ENCODE measurements around the gene NLGN4Y. TPM values are rescaled to one million over a fixed set of nuclear protein-coding genes. Genes with fewer than 3 reads are reported as not detected.

The NLGN4Y gene
- total and polyA plus RNA-seq, 4 donors: 2.9 to 5.3 TPM; not detected in 2

DNA sequence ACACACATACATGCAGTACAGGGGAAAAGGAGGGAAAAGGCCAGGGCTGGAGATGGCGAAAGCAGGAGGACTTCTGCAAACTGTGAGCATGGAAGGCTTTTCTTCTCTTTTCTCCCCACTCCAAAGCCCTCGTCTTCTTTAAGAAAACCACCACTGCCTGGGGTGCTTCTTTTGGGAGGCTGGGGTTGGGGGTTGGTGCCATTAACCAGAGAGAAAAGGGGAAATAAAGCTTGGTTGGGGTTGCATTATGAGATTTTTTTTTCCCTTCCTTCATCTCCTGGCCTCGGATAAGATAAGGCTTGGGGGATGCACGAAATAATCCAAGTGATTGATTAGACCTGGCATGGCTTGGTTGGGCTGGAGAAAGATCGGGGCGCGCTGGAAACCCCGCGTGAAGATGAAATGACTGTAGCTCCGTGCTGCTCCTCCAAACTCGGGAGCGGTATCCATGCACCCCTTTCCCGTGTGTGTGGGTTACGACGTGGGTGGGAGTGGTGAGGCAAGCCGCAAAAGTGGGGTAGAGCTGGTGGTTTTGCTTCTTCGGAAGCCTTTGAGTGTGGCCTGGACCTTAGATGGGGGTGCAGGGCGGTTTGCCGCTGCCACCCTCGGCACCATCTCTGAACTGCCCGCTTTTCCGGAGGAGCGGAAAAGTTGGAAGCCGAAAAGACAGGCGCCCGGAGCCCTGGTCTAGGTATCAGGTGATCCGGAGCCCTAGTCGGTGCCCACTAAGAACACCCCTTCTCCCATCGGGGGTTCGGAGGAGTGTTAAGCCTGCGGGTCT is 648 bp upstream of the NLGN4Y start:
- H3K27ac ChIP-seq (ENCODE audit: low read depth in 1 of 2, low read length in 2 of 2): no peak overlapping the region
- no peaks in the 10 kb centered on the region for H3K36me3 ChIP-seq (ENCODE audit: control insufficient read depth in 4 of 4, insufficient read depth in 3 of 4, low read depth in 1 of 4, low read length in 3 of 4)
- H3K9me3 ChIP-seq (ENCODE audit: control insufficient read depth in 4 of 4, low read length in 3 of 4): no peaks in the 10 kb centered on the region
- peaks cover 0 to 2% (median 0%) of the 10 kb centered on the region in 4 donors for H3K4me1 ChIP-seq (ENCODE audit: control insufficient read depth in 4 of 4, insufficient read depth in 4 of 4, low read length in 3 of 4)
- peak overlapping the region in 2 of 3 donors; percentile 36 to 55 for H3K4me3 ChIP-seq (ENCODE audit: low read depth in 1 of 3, low read length in 3 of 3)
- 5% methylated on average over 31 of the region's 31 CpGs for WGBS
- no peak for DNase-seq (ENCODE audit: low spot score)
- H3K9ac ChIP-seq (ENCODE audit: low read depth in 1 of 2, low read length in 2 of 2): no peak overlapping the region
- TF ChIP-seq, protein P1, sequence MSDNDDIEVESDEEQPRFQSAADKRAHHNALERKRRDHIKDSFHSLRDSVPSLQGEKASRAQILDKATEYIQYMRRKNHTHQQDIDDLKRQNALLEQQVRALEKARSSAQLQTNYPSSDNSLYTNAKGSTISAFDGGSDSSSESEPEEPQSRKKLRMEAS (IDR thresholded peaks at IDR 0.05): no peak
- TF ChIP-seq FOXA1 (IDR thresholded peaks at IDR 0.05): no peak
- no peak for TF ChIP-seq SP1 (IDR thresholded peaks at IDR 0.05)
- no peak for TF ChIP-seq CTCF (IDR thresholded peaks at IDR 0.05; ENCODE audit: low read depth, low read length, missing input control)
- TF ChIP-seq ZBTB33 (IDR thresholded peaks at IDR 0.05): no peak
- no peak for TF ChIP-seq JUND (IDR thresholded peaks at IDR 0.05)
- TF ChIP-seq TAF1 (conservative IDR thresholded peaks at IDR 0.05): no peak
- no peak for TF ChIP-seq YY1 (IDR thresholded peaks at IDR 0.05)
- no peak for TF ChIP-seq NR2F2 (IDR thresholded peaks at IDR 0.05)
- TF ChIP-seq RXRA (IDR thresholded peaks at IDR 0.05): no peak
- no peak for TF ChIP-seq HNF4G (IDR thresholded peaks at IDR 0.05)
- TF ChIP-seq FOXA2 (IDR thresholded peaks at IDR 0.05): no peak
- no peak for TF ChIP-seq ATF3 (IDR thresholded peaks at IDR 0.05)
- TF ChIP-seq HNF4A (conservative IDR thresholded peaks at IDR 0.05): no peak
- no peak for TF ChIP-seq GABPA (IDR thresholded peaks at IDR 0.05 in 1 of 2, conservative IDR thresholded peaks at IDR 0.05 in 1 of 2)
- TF ChIP-seq EGR1 (IDR thresholded peaks at IDR 0.05; ENCODE audit: low read depth in 2 of 2): no peak
- no peak for TF ChIP-seq RAD21 (IDR thresholded peaks at IDR 0.05)
- no peak for TF ChIP-seq REST (IDR thresholded peaks at IDR 0.05)
- H3K27me3 ChIP-seq (ENCODE audit: control insufficient read depth in 4 of 4, insufficient read depth in 4 of 4, low read length in 3 of 4): no peaks in the 10 kb centered on the region

All from liver (tissue), 9 donors.